Amniotic stem cell (primary cell): ENCODE data around the gene MTOR.
"Not testable (repeated sequence)": the region's sequence is repeated elsewhere in the genome, so short reads cannot be mapped to it uniquely, and the experiment has no call there.

Experiments
- DNase-seq: peaks from one replicate; lab custom pipeline; 2025; lab: John Stamatoyannopoulos, UW

The MTOR gene

DNA sequence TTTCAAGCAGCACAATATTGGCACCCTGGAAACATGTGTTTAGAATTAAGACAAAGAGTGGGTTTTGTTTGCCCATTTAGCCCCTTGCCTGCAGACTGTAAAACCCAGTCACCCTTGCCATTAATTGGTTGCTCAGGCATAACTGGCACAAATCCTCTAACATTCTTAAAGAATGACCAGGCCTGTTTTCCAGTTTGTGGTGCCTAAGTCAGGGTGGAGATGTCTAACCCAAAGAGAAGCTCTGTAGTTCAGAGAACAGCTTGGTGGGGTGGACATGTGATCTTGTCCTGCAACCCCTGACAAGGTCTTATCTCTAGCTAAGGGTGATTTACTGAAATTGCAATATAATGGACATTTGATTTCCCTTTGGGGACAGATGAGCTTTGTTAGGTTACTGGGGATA, 82.0 kb downstream of the MTOR start:
- no peak for DNase-seq

- DNase-seq = not testable (repeated sequence)
Observed at GRCh38 chr1:11179749-11180148, 82.6 kb downstream of the MTOR start.

DNA sequence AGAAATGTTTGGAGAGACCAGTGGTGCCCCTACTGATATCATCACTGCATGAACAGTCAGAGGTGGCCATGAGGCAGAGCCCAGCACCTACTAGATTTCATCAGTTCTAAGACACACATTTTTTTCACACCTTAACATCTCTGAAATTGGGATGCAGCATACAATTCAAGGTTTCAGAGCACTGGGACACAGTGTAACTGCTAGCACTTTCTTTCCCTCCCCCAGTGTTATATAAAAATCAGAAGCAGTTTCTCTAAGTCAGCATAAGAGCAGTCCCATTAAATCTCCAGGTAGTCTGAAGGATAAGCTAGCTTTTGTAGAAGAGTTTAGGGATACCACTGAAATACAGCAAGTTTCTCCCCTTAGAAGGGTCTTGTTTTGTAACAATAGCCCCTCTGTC, 83.2 kb downstream of the MTOR start:
- DNase-seq = no peak

DNA sequence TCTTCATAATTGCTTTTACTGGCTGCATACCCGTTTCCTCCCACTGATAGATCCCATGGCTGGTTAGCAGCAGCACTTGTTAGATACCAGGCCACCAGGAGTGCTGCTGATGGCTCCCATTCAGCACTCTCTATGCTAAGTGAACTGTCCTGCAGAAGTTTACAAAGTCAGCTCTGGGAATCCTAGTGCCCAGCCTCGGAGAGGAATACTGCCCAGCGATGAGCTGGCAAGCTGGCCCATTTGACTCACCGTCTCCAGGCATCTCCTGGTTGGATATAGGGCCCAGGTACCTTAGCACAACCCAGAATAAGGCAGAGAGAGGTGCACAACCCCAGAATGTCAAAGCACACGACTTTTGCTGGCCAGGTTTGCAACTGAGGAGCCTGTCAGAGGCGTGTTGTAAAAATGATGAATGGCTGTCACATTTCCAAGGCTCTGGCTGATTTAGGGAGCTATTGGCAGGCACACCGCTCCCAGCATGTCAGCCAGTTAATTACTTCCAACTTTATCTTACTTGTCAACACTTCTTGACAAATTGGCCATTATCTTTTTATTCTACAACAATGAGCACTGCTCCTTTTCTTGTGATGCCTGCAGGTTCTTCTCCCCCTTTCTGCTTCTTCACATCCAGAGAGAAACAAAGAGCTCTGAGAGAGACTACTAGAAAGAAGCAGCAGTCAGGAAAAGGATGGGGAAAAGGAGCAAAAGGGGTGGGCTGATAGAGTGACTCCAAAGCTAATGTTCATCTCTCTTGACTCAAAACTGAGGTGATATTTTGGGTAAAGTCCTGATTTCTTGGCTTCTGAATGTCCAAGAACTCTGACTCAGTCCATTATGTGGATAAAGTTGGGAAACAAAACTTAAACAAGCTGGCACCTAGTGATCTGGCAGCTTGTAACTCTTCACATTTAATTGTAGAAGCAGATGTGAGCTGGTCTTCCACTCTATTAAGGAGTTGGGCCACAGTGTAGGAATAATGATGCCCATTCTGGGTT, 84.0 kb downstream of the MTOR start:
- DNase-seq = no peak

DNA sequence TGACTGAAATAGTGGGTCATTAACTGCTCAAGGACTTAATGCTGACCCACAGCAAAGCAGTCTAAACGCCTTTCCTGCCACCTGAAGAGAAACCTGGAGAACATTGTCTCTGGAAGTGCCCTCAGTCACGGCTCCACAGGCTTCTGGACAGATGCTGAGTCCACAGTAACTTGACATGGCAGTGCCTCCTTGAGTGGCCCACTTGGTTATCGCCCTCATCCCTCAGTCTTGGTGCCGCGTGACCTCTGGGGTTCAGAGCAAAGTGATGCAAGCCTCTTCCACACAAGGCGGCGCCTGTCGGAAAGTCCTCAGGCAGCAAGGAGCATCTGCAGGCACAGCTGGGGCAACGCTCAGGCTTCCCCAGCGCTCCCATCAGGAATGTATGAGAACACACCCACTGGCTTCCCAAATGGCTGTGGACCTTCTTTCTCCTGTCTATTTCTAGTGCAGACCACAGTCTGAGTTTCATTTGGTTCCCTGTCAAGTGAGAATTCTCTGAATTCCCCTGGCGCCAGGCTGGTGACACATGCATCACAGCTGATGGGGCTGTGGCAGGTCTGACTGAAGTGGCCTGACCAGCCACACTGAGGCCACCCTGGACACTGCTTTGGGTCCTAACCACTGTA, 86.2 kb downstream of the MTOR start:
- no peak for DNase-seq

GRCh38 chr1:11175461-11175860, 86.9 kb downstream of the MTOR start:
- no peak for DNase-seq

GRCh38 chr1:11174261-11174942, 87.9 kb downstream of the MTOR start:
- DNase-seq = no peak

DNA sequence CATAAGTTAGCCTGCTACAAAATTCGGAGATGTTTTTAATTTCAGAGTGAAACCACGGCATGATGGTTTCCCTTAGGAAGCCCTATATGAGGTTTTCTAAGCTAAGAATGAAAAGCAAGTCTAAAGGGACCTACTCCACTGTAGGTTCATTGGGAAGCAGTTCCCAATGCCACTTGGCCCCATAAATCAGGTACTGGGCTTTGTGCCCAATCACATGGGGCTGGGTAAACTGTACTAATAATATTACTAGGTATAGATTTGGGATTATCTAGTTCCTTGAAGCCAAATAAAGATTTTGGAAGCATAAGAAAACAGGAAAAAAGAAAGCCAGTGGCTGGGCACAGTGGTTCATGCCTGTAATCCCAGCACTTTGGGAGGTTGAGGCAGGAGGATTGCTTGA, 92.2 kb downstream of the MTOR start:
- no peak for DNase-seq

GRCh38 chr1:11169202-11169601, 93.1 kb downstream of the MTOR start:
- DNase-seq = no peak

GRCh38 chr1:11168731-11169130, 93.6 kb downstream of the MTOR start:
- no peak for DNase-seq

- not testable (repeated sequence) for DNase-seq
Observed at GRCh38 chr1:11166744-11167143, 95.6 kb downstream of the MTOR start.

- not testable (repeated sequence) for DNase-seq
Observed at GRCh38 chr1:11162752-11163151, 99.6 kb downstream of the MTOR start.

- peak; percentile 92 for DNase-seq
Observed at GRCh38 chr1:11158720-11159321, 103.5 kb downstream of the MTOR start.

DNA sequence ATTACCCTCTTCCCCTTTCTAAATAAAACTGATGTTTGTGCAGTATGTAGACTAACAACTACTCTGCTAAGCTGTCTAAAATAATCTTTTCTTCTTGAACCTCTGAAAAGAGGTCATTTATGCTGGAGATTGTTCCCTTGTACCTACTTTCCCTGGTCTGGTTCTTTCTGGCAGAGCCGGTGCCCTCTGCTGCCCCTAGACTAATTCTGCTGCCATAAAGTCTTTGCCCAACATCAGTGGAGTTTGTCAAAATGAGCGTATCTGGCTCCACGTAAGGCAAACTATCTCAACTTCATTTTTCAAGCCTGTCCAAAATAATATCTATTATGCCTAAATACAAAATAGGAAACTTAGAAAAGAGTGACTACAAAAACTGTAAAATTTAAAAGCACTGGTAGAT, 104.1 kb downstream of the MTOR start:
- no peak for DNase-seq

- no peak for DNase-seq
Observed at GRCh38 chr1:11157867-11158266, 104.5 kb downstream of the MTOR start.

- no peak for DNase-seq
Observed at GRCh38 chr1:11157394-11157793, 105.0 kb downstream of the MTOR start.

DNA sequence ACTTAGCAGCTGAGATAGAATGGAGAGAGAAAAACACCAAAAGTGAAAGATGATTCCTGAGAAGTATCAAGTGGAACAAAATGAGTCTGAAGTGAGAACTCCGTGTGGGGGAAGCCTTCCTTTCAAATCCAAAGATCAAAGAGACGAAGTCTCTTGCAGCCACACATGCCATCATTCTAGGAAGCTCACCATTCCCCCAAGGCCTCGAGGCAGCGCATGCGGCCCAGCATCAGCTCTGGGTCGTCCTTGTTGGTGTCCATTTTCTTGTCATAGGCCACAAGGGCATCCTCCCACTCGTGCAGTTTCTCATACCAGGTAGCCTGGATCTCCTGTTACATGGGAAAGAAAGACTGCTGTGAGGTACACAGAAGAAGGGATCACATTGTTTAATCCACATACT, 105.4 kb downstream of the MTOR start:
- no peak for DNase-seq

DNA sequence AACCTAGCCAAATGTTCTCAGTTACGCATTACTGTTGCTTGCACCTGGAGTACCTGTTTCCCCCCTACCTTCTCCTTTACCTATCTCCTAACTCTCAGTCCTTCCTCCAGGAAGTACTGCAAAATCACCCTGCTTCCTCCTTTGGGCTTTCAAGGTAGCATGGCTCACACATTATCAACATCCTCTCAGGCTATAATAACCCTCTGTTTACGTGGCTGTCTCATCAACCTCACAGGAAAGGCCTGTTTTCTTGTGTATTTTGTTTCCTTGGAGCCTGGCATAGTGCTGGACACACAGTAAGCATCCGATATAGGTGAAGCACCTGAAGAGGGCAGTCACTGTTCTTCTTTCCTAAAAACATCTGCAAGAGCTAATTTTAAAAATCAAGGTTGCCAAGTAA, 105.9 kb downstream of the MTOR start:
- DNase-seq = no peak

- no peak for DNase-seq
Observed at GRCh38 chr1:11153184-11153583, 109.2 kb downstream of the MTOR start.

DNA sequence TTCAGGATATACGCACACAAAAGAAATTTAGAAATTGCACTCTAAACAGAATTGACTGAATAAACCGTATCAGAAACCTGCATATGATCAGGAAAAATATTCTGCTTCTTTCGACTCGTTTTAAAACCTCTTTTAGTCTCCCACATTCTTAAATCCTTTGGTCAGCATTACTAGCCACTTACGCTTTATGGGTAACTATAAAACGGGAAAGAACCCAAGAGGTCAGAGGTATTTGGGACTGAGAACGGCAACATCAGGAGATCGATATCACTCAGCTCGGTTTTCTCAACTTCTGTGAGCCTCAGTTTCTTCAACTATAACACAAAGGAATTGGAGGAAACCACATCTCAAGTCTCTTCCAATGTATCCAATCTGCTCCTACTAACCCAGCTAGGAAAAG, 109.6 kb downstream of the MTOR start:
- no peak for DNase-seq

GRCh38 chr1:11151826-11152612, 110.3 kb downstream of the MTOR start:
- DNase-seq = no peak

- no peak for DNase-seq
Observed at GRCh38 chr1:11151114-11151513, 111.2 kb downstream of the MTOR start.
